ENCODE measurements around the gene IL17RB. TPM values are rescaled to one million over a fixed set of nuclear protein-coding genes. Genes with fewer than 3 reads are reported as not detected.
A peak's percentile ranks its signal among the peaks of the same experiment; 100 is the strongest.

The IL17RB gene
- total RNA-seq, 1 donor from 2014 or later: 0.54 TPM

- no peak overlapping the region for H3K4me3 Mint-ChIP-seq (ENCODE audit: unreplicated experiment)
- DNase-seq (ENCODE audit: extremely low spot score, unreplicated experiment): peak; percentile 83
- H3K4me1 Mint-ChIP-seq (ENCODE audit: unreplicated experiment): peaks cover 28% of the 10 kb centered on the region
- H3K9me3 Mint-ChIP-seq (ENCODE audit: unreplicated experiment): no peaks in the 10 kb centered on the region
- no peaks in the 10 kb centered on the region for H3K36me3 Mint-ChIP-seq (ENCODE audit: unreplicated experiment)
- TF ChIP-seq CTCF (IDR thresholded peaks at IDR 0.05): no peak
- H3K27me3 Mint-ChIP-seq (ENCODE audit: unreplicated experiment): no peaks in the 10 kb centered on the region
- H3K27ac Mint-ChIP-seq (ENCODE audit: unreplicated experiment): no peak overlapping the region
Measured at GRCh38 chr3:53808496-53808895, 37.9 kb upstream of the IL17RB start.

GRCh38 chr3:53809267-53809666 lies 37.1 kb upstream of the IL17RB start:
- Mint-ChIP-seq H3K36me3 (ENCODE audit: unreplicated experiment) (no peaks in the 10 kb centered on the region), H3K9me3 (ENCODE audit: unreplicated experiment) (no peaks in the 10 kb centered on the region)

GRCh38 chr3:53809764-53810400 lies 36.5 kb upstream of the IL17RB start:
- peaks cover 15% of the 10 kb centered on the region for H3K4me1 Mint-ChIP-seq (ENCODE audit: unreplicated experiment)
- DNase-seq (ENCODE audit: extremely low spot score, unreplicated experiment): no peak
- no peak overlapping the region for H3K4me3 Mint-ChIP-seq (ENCODE audit: unreplicated experiment)
- H3K27me3 Mint-ChIP-seq (ENCODE audit: unreplicated experiment): no peaks in the 10 kb centered on the region
- no peak for TF ChIP-seq CTCF (IDR thresholded peaks at IDR 0.05)
- H3K36me3 Mint-ChIP-seq (ENCODE audit: unreplicated experiment): no peaks in the 10 kb centered on the region
- H3K27ac Mint-ChIP-seq (ENCODE audit: unreplicated experiment): no peak overlapping the region
- no peaks in the 10 kb centered on the region for H3K9me3 Mint-ChIP-seq (ENCODE audit: unreplicated experiment)

More at GRCh38 chr3:53809267-53809666, 37.1 kb upstream of the IL17RB start:
- TF ChIP-seq CTCF (IDR thresholded peaks at IDR 0.05): no peak
- no peak overlapping the region for H3K27ac Mint-ChIP-seq (ENCODE audit: unreplicated experiment)
- no peak overlapping the region for H3K4me3 Mint-ChIP-seq (ENCODE audit: unreplicated experiment)
- H3K27me3 Mint-ChIP-seq (ENCODE audit: unreplicated experiment): no peaks in the 10 kb centered on the region
- peaks cover 21% of the 10 kb centered on the region for H3K4me1 Mint-ChIP-seq (ENCODE audit: unreplicated experiment)
- DNase-seq (ENCODE audit: extremely low spot score, unreplicated experiment): no peak

GRCh38 chr3:53811143-53811927 lies 35.0 kb upstream of the IL17RB start:
- Mint-ChIP-seq H3K36me3 (ENCODE audit: unreplicated experiment) (no peaks in the 10 kb centered on the region), H3K9me3 (ENCODE audit: unreplicated experiment) (no peaks in the 10 kb centered on the region), H3K27me3 (ENCODE audit: unreplicated experiment) (no peaks in the 10 kb centered on the region), H3K27ac (ENCODE audit: unreplicated experiment) (no peak overlapping the region), H3K4me1 (ENCODE audit: unreplicated experiment) (peaks cover 7% of the 10 kb centered on the region), H3K4me3 (ENCODE audit: unreplicated experiment) (no peak overlapping the region)
- DNase-seq (ENCODE audit: extremely low spot score, unreplicated experiment): no peak
- no peak for TF ChIP-seq CTCF (IDR thresholded peaks at IDR 0.05)

- no peaks in the 10 kb centered on the region for H3K9me3 Mint-ChIP-seq (ENCODE audit: unreplicated experiment)
- no peaks in the 10 kb centered on the region for H3K27me3 Mint-ChIP-seq (ENCODE audit: unreplicated experiment)
- H3K4me1 Mint-ChIP-seq (ENCODE audit: unreplicated experiment): no peaks in the 10 kb centered on the region
- H3K27ac Mint-ChIP-seq (ENCODE audit: unreplicated experiment): no peak overlapping the region
- no peak for TF ChIP-seq CTCF (IDR thresholded peaks at IDR 0.05)
- H3K36me3 Mint-ChIP-seq (ENCODE audit: unreplicated experiment): no peaks in the 10 kb centered on the region
- no peak for DNase-seq (ENCODE audit: extremely low spot score, unreplicated experiment)
- H3K4me3 Mint-ChIP-seq (ENCODE audit: unreplicated experiment): no peak overlapping the region
Measured at GRCh38 chr3:53812434-53812833, 33.9 kb upstream of the IL17RB start.
